ENCODE measurements around the gene AOAH. TPM values are rescaled to one million over a fixed set of nuclear protein-coding genes. Genes with fewer than 3 reads are reported as not detected.

AOAH gene
- total RNA-seq, 1 donor from 2014 or later: 7.4 TPM

GRCh38 chr7:36562121-36562520, 162.2 kb downstream of the AOAH start:
- Histone ChIP-seq H3K36me3 (no peaks in the 10 kb centered on the region), H3K27ac (no peak overlapping the region), H3K4me3 (no peak overlapping the region), H3K9me3 (no peaks in the 10 kb centered on the region), H3K4me1 (peaks cover 13% of the 10 kb centered on the region), H3K27me3 (no peaks in the 10 kb centered on the region)
- TF ChIP-seq POLR2AphosphoS5 (IDR thresholded peaks at IDR 0.05; ENCODE audit: insufficient read depth in 1 of 2, low read depth in 1 of 2): no peak
- no peak for TF ChIP-seq POLR2A (IDR thresholded peaks at IDR 0.05)
- no peak for TF ChIP-seq CTCF (IDR thresholded peaks at IDR 0.05)
- intact Hi-C loops (cut with DNase I): no loop called here
- DNase-seq (ENCODE audit: extremely low spot score in 2 of 2): no peak

- no peaks in the 10 kb centered on the region for H3K9me3 ChIP-seq
- peak in 1 of 2 donors; percentile 1 for DNase-seq (ENCODE audit: extremely low spot score in 2 of 2)
- H3K27ac ChIP-seq: no peak overlapping the region
- H3K4me1 ChIP-seq: no peaks in the 10 kb centered on the region
- intact Hi-C loops (cut with DNase I): no loop called here
- no peaks in the 10 kb centered on the region for H3K27me3 ChIP-seq
- TF ChIP-seq POLR2A (IDR thresholded peaks at IDR 0.05) (no peak), CTCF (IDR thresholded peaks at IDR 0.05) (no peak), POLR2AphosphoS5 (IDR thresholded peaks at IDR 0.05; ENCODE audit: insufficient read depth in 1 of 2, low read depth in 1 of 2) (no peak)
- H3K4me3 ChIP-seq: no peak overlapping the region
- H3K36me3 ChIP-seq: no peaks in the 10 kb centered on the region
Observed at GRCh38 chr7:36549029-36549428, 175.3 kb downstream of the AOAH start.

- Histone ChIP-seq H3K27me3 (no peaks in the 10 kb centered on the region), H3K9me3 (no peaks in the 10 kb centered on the region), H3K27ac (no peak overlapping the region), H3K4me1 (no peaks in the 10 kb centered on the region), H3K4me3 (no peak overlapping the region), H3K36me3 (no peaks in the 10 kb centered on the region)
- peak in 1 of 2 donors; percentile 49 for DNase-seq (ENCODE audit: extremely low spot score in 2 of 2)
- TF ChIP-seq CTCF (IDR thresholded peaks at IDR 0.05) (no peak), POLR2A (IDR thresholded peaks at IDR 0.05) (no peak), POLR2AphosphoS5 (IDR thresholded peaks at IDR 0.05; ENCODE audit: insufficient read depth in 1 of 2, low read depth in 1 of 2) (no peak)
- intact Hi-C loops (cut with DNase I): no loop called here
Observed at GRCh38 chr7:36547416-36547815, 176.9 kb downstream of the AOAH start.

- no peaks in the 10 kb centered on the region for H3K36me3 ChIP-seq
- H3K27me3 ChIP-seq: no peaks in the 10 kb centered on the region
- no peak overlapping the region for H3K27ac ChIP-seq
- H3K4me1 ChIP-seq: no peaks in the 10 kb centered on the region
- H3K4me3 ChIP-seq: no peak overlapping the region
- TF ChIP-seq POLR2AphosphoS5 (IDR thresholded peaks at IDR 0.05; ENCODE audit: insufficient read depth in 1 of 2, low read depth in 1 of 2) (no peak), CTCF (IDR thresholded peaks at IDR 0.05) (no peak), POLR2A (IDR thresholded peaks at IDR 0.05) (no peak)
- intact Hi-C loops (cut with DNase I): no loop called here
- no peak for DNase-seq (ENCODE audit: extremely low spot score in 2 of 2)
- H3K9me3 ChIP-seq: no peaks in the 10 kb centered on the region
Observed at GRCh38 chr7:36546331-36546730, 178.0 kb downstream of the AOAH start.

GRCh38 chr7:36545291-36545690, 179.0 kb downstream of the AOAH start:
- intact Hi-C loops (cut with DNase I): no loop called here
- TF ChIP-seq CTCF (IDR thresholded peaks at IDR 0.05) (no peak), POLR2A (IDR thresholded peaks at IDR 0.05) (no peak), POLR2AphosphoS5 (IDR thresholded peaks at IDR 0.05; ENCODE audit: insufficient read depth in 1 of 2, low read depth in 1 of 2) (no peak)
- Histone ChIP-seq H3K9me3 (no peaks in the 10 kb centered on the region), H3K4me1 (no peaks in the 10 kb centered on the region), H3K27me3 (no peaks in the 10 kb centered on the region), H3K4me3 (no peak overlapping the region), H3K36me3 (no peaks in the 10 kb centered on the region), H3K27ac (no peak overlapping the region)
- no peak for DNase-seq (ENCODE audit: extremely low spot score in 2 of 2)
